ENCODE data around the gene YIPF5. TPM values are rescaled to one million over a fixed set of nuclear protein-coding genes. Genes with fewer than 3 reads are reported as not detected.

YIPF5 gene
- total and polyA plus RNA-seq, 2 donors (not counting 3 experiments of a cell fraction or from before 2014, with no cell fraction given) = 73.7 to 78.7 TPM

GRCh38 chr5:144114571-144114970, 55.9 kb downstream of the YIPF5 start:
- no peaks in the 10 kb centered on the region for H3K9me1 ChIP-seq (replicated peaks; ENCODE audit: control insufficient read depth, extremely low read depth, insufficient read depth, low read length)
- no peak overlapping the region for H3K9ac ChIP-seq (replicated peaks; ENCODE audit: extremely low read depth, insufficient read depth, low read length)
- no peaks in the 10 kb centered on the region for H3K4me1 ChIP-seq (ENCODE audit: control insufficient read depth, extremely low read depth, insufficient read depth, low read length)
- no peaks in the 10 kb centered on the region for H3K9me3 ChIP-seq (replicated peaks; ENCODE audit: control insufficient read depth, insufficient read depth, low read length)
- intact Hi-C loops (cut with micrococcal nuclease) = no loop called here
- H4K20me1 ChIP-seq (replicated peaks; ENCODE audit: control insufficient read depth, extremely low read depth, insufficient read depth, low read length) = no peaks in the 10 kb centered on the region
- no peak overlapping the region for H3K4me3 ChIP-seq (replicated peaks in 1 of 3; ENCODE audit: insufficient read depth in 1 of 3, low read depth in 1 of 3, low read length in 3 of 3)
- dilution Hi-C loops (cut with MboI; ENCODE audit: extremely low pct_ligation_motif_present, low sequenced_read_pairs) = no loop called here
- no peaks in the 10 kb centered on the region for H3K36me3 ChIP-seq (ENCODE audit: control insufficient read depth in 2 of 2, extremely low read depth in 1 of 2, insufficient read depth in 2 of 2, low read length in 2 of 2)
- FAIRE-seq (no peak), DNase-seq (ENCODE audit: low read depth, low spot score) (no peak)
- ChIA-PET POLR2A (no interaction called here), CTCF (no interaction called here)
- TF ChIP-seq POLR2A (IDR thresholded peaks at IDR 0.05; ENCODE audit: low read depth, low read length) (no peak), GATA2 (IDR thresholded peaks at IDR 0.05; ENCODE audit: insufficient read depth, insufficient read length, low read depth, low read length) (no peak), CTCF (IDR thresholded peaks at IDR 0.05; ENCODE audit: extremely low read depth in 1 of 2, insufficient read depth in 1 of 2, low read depth in 1 of 2, low read length in 2 of 2) (no peak), EZH2 (IDR thresholded peaks at IDR 0.05; ENCODE audit: borderline replicate concordance, low read depth, low read length, severe bottlenecking) (no peak)
- no peaks in the 10 kb centered on the region for H3K79me2 ChIP-seq (ENCODE audit: control insufficient read depth, insufficient read depth, low read length)
- BruUV-seq (replicated peaks) = no TSS peak
- H3K27ac ChIP-seq (ENCODE audit: insufficient read depth, low read depth, low read length) = no peak overlapping the region
- no peak overlapping the region for H3K4me2 ChIP-seq (ENCODE audit: insufficient read depth, low read length)
- H2AFZ ChIP-seq (ENCODE audit: low read depth, low read length) = no peak overlapping the region
- H3K27me3 ChIP-seq (ENCODE audit: control insufficient read depth in 2 of 2, insufficient read depth in 2 of 2, low read length in 2 of 2) = no peaks in the 10 kb centered on the region

Small RNA genes lying within 50 kb of the gene (small RNA-seq; reads per million reads assigned to genes)
- not detected for gene RN7SL87P (ENCODE audit: insufficient read depth, insufficient read length, low read depth, low replicate concordance)

Other genes with a start within 250 kb of the YIPF5 start
- 0.30 and 0.49 TPM in 2 replicates for gene KCTD16, start 214 bp upstream of the YIPF5 start, total RNA-seq
- gene KCTD16, start 214 bp upstream of the YIPF5 start, polyA plus RNA-seq = 0.13 and 0.21 TPM in 2 replicates